GM18867 (cell line): ENCODE results near the gene FOXS1.
"Not testable (repeated sequence)": the region's sequence is repeated elsewhere in the genome, so short reads cannot be mapped to it uniquely, and the experiment has no call there.

Source experiments
- ATAC-seq: cut with Tn5 transposase; IDR thresholded peaks from one replicate; pipeline ENCODE4 v1.9.1; 2021; ENCODE audit warnings: mild to moderate bottlenecking, moderate library complexity; ENCODE audit not compliant: unreplicated experiment

FOXS1 gene

GRCh38 chr20:31840906-31841816 is 4.2 kb downstream of the FOXS1 start:
- no peak for ATAC-seq

GRCh38 chr20:31839782-31840487 is 5.5 kb downstream of the FOXS1 start:
- ATAC-seq: no peak

GRCh38 chr20:31838646-31839292 is 6.6 kb downstream of the FOXS1 start:
- no peak for ATAC-seq

DNA sequence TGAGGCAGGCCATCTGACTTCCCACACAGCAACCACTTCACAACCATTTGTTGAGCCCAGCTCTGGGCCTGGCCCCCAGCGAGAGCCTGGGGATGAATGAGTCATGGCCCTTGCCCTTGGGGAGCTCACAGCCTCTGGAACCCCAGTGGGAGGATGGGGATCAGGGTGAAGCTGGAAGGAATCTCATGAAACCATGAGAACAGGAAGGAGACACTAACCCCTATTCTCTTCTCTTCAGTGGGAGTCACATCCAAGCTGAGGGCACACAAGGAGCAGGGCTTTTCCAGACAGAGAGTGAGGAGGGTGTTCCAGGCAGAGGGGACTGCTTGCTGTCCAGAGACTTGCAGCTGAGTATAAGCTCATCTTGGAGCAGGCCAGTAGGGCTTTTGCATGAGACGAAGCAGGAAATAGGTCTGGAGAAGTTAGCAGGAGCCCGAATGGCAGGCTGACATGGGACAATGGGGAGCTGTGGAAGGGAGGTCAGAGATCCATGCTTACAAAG is 7.5 kb downstream of the FOXS1 start:
- no peak for ATAC-seq

GRCh38 chr20:31836853-31837608 is 8.4 kb downstream of the FOXS1 start:
- no peak for ATAC-seq

DNA sequence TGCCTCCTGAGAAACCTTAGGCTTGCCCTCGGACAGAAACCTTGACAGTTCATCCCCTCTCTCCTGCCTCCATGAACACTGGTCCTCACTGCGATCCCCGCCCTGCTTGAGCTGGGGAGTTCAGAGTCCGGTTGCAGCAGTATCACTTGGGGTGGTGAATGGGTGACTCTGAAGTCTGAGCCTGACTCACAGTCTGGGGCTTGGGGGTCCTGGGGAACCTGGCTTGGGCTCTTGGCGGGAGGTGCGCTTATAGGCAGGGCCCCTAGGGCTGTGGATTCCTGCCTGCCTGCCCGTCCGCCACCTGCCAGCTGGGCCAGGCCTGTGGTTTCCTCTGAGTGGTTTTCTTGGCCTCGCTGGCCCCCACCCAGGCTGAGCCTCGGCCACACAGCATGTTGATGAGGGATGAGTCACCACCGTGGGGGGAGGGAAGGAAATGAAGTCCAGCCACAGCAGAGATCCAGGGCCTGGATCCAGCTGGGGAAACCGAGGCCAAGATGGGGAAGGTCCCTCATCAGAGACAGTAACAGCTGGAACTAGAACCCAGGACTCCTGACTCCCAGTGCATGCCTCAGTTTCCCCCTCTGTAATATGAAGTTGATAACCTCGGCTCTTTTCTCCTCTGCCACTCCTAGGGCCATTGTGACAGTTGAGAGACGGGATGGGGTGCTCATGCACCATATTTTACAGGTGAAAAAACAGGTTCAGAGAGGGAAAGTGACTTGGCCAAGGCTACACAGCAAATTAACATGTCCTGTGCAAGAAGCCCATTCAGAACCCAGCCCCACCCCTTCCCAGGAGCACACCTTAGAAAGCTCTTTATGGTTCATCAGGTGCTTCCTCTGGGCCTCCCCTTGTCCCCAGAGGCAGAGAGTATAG is 9.2 kb downstream of the FOXS1 start:
- peak; percentile 64 for ATAC-seq

- no peak for ATAC-seq
Observed at GRCh38 chr20:31835554-31835953, 9.8 kb downstream of the FOXS1 start.

GRCh38 chr20:31833931-31834521 is 11.4 kb downstream of the FOXS1 start:
- ATAC-seq: no peak

DNA sequence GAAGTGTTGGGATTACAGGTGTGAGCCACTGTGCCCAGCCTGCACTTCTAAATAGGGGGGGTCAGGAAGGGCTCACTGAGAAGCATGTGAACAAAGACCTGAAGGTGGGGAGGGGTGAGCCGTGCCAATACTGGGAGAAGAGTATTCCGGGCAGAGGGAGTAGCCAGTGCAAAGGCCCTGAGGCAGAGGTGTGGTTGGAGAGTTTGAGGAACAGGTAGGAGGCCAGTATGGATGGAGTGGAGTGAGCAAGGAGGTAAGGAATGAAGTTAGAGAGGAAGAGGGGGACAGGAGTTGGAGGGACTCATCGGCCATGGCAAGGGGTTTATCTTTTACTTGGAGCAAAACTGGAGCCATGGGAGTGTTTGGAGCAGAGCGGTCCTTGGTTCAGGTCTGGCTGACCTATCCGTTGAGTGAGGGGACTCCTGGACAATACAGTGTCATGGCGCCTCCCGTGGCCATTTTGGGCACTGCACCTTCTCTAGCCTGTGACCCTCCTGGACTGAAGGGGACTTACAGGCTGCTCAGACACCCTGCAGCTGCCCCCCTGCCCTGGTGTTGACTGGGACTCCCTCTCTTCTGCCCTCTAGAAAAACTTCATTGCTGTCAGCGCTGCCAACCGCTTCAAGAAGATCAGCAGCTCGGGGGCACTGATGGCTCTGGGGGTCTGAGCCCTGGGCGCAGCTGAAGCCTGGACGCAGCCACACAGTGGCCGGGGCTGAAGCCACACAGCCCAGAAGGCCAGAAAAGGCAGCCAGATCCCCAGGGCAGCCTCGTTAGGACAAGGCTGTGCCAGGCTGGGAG is 12.1 kb downstream of the FOXS1 start:
- ATAC-seq: no peak

GRCh38 chr20:31831771-31832306 is 13.6 kb downstream of the FOXS1 start:
- no peak for ATAC-seq

DNA sequence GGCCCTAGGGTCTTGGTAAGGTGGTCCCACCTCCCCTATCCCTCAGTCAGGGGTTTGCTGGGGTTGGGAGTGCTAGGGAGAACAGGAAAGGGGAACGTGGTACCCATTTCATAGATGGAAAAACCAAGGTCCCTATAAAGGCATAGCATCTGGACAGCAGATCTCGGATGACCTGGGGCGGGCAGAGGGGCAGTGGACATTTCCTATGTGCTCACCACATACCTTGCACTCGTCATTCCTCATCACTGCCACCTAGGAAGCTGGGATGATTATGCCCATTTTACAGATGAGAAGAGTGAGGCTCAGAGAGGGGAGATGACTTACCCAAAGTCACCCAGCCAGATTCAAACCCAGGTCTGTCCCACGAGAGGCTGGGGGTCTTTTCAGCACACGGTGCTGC is 14.2 kb downstream of the FOXS1 start:
- no peak for ATAC-seq

DNA sequence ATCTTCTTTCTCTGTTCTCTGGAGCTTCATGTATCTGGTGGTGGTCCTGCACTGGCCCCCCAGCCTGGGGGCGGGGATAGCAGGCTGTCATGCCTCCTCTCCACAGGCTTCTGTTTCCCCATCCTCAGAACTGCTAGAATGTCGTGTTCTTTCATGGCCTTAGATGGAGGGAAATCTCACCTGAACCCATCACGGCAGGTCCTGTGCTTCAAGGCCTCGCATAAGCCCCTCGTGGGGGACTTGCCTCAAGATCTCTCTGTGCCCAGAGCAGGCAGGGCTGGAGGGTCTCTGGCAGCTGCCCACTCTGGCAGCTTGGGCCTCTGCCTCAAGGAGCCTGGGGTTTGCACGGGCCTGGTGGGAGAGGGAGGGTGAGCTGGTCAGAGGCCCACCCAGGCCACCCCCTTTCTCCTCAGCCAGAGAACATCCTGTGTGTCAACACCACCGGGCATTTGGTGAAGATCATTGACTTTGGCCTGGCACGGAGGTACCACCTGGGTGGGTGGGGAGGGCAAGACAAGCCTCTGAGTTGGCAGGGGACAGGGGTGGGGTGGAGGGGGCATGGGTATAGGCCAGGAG is 14.9 kb downstream of the FOXS1 start:
- no peak for ATAC-seq

GRCh38 chr20:31829731-31830130 is 15.7 kb downstream of the FOXS1 start:
- no peak for ATAC-seq

- ATAC-seq: not testable (repeated sequence)
Observed at GRCh38 chr20:31828016-31828415, 17.4 kb downstream of the FOXS1 start.

DNA sequence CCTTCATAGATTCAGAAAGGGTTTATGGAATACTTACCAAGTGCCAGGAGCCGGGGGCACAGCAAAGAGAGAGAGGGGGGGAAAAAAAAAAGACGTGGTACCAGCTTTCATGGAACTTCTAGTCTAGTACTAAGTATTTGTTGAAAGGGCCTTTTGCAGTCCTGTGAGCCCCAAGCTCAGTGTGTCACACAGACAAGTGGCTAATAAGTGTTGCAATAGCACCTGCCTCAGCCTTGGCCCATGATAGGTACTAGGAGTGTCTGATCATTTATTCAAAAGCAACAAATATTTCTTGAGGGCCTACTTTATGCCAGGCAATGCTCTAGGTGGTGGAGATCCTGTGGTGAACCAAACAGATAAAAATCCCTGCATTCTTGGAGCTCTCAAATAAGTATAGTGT is 18.3 kb downstream of the FOXS1 start:
- ATAC-seq: no peak

GRCh38 chr20:31826074-31826473 is 19.3 kb downstream of the FOXS1 start:
- no peak for ATAC-seq

GRCh38 chr20:31824554-31825313 is 20.7 kb downstream of the FOXS1 start:
- ATAC-seq: no peak
